Sigmoid colon (tissue), 7 donors: ENCODE results near the gene DHRS2. TPM values are rescaled to one million over a fixed set of nuclear protein-coding genes. Genes with fewer than 3 reads are reported as not detected.

Source experiments
- DNase-seq: peaks from one replicate; pipeline ENCODE4 v3.0.0-alpha.2; 2019
- H3K27ac ChIP-seq, 4 donors: fragments of 200-600 bp; sonication (generic); one replicate each; pipeline ENCODE4 v1.5.1; 2016 to 2019; ENCODE audit warnings: mild to moderate bottlenecking in 1 of 4
- H3K27me3 ChIP-seq, 3 donors: fragments of 200-600 bp; sonication (generic); one replicate each; pipeline ENCODE4 v1.5.1; 2019; ENCODE audit warnings: mild to moderate bottlenecking in 1 of 3
- H3K36me3 ChIP-seq, 4 donors: fragments of 200-600 bp; sonication (generic); one replicate each; pipeline ENCODE4 v1.5.1; 2016 to 2019
- H3K4me1 ChIP-seq, 4 donors: fragments of 200-600 bp; sonication (generic); one replicate each; pipeline ENCODE4 v1.5.1; 2017 to 2019
- H3K4me3 ChIP-seq, 4 donors: fragments of 200-600 bp; sonication (generic); one replicate each; pipeline ENCODE4 v1.5.1; 2017 to 2019; ENCODE audit warnings: mild to moderate bottlenecking in 2 of 4, moderate library complexity in 1 of 4
- H3K9me3 ChIP-seq, 4 donors: fragments of 200-600 bp in 3 of 4; sonication (generic) in 3 of 4; one replicate each; pipeline versions ENCODE4 v1.5.1 to v1.6.1; 2013 to 2019
- CTCF ChIP-seq, 4 experiments: fragments of 450-650 bp in 3 of 4; fragments of 200-600 bp in 1 of 4; IDR thresholded peaks; one replicate each; pipeline ENCODE4 v1.5.1; 2016 to 2019; ENCODE audit warnings: antibody characterized with exemption in 4 of 4, mild to moderate bottlenecking in 3 of 4, moderate library complexity in 2 of 4
- EP300 ChIP-seq, 4 donors: sonication (generic); formaldehyde crosslinking; IDR thresholded peaks; one replicate each; pipeline ENCODE4 v1.6.1; 2017; ENCODE audit warnings: antibody characterized with exemption in 4 of 4
- POLR2A ChIP-seq, 2 donors: fragments of 450-650 bp; IDR thresholded peaks; one replicate each; pipeline ENCODE4 v1.6.1; 2016; ENCODE audit warnings: antibody characterized with exemption in 2 of 2, mild to moderate bottlenecking in 2 of 2, moderate library complexity in 2 of 2
- POLR2AphosphoS5 ChIP-seq, 4 donors: sonication (generic); formaldehyde crosslinking; IDR thresholded peaks; one replicate each; pipeline ENCODE4 v1.6.1; 2017; ENCODE audit warnings: antibody characterized with exemption in 4 of 4
- WGBS, 2 donors: extraction: QIAGEN DNeasy Blood & Tissue Kit; methylation state at CpG; one replicate each; pipeline ENCODE4 v1.1.7; 2013; 5-methylcytosine and 5-hydroxymethylcytosine counted together
- intact Hi-C: fragments of 100-400 bp; cut with DNase I; formaldehyde crosslinking; loops from one replicate; pipeline ENCODE4 v1.15.1; 2023
- polyA plus RNA-seq, 3 donors: library from polyadenylated mRNA; stranded (reverse); fragments of 200-250 nt; gene quantifications; one replicate each; pipeline ENCODE4 v1.2.3, GENCODE V29; 2013
- total RNA-seq, 4 donors: library from RNA; depleted of rRNA; stranded (reverse); fragments of >200 nt; gene quantifications; one replicate each; pipeline ENCODE4 v1.1.0, GENCODE V29; 2016
- donor health status: healthy with polysubstance abuse.
- donor health status: Bipolar disorder and iron deficiency.
- donor health status: healthy.

The DHRS2 gene
- total and polyA plus RNA-seq, 7 donors, result 0.54 TPM; not detected in 6

GRCh38 chr14:23660290-23661226 lies 24.4 kb downstream of the DHRS2 start:
- Histone ChIP-seq H3K27ac (no peak overlapping the region), H3K9me3 (no peaks in the 10 kb centered on the region), H3K27me3 (no peaks in the 10 kb centered on the region), H3K36me3 (no peaks in the 10 kb centered on the region), H3K4me1 (peaks cover 0 to 13% (median 2%) of the 10 kb centered on the region in 4 donors), H3K4me3 (no peak overlapping the region)
- WGBS, 2 donors, result 78 to 83% methylated on average over 11 of the region's 11 CpGs
- TF ChIP-seq EP300 (IDR thresholded peaks at IDR 0.05) (no peak), CTCF (IDR thresholded peaks at IDR 0.05) (no peak), POLR2A (IDR thresholded peaks at IDR 0.05) (no peak), POLR2AphosphoS5 (IDR thresholded peaks at IDR 0.05) (no peak)
- no peak for DNase-seq
- intact Hi-C loops, result no loop called here

GRCh38 chr14:23661542-23661941 lies 25.4 kb downstream of the DHRS2 start:
- H3K27me3 ChIP-seq, result no peaks in the 10 kb centered on the region
- 79 to 80% methylated on average over 5 of the region's 5 CpGs for WGBS, 2 donors
- peaks cover 0 to 16% (median 3%) of the 10 kb centered on the region in 4 donors for H3K4me1 ChIP-seq
- no peak for TF ChIP-seq POLR2A (IDR thresholded peaks at IDR 0.05)
- intact Hi-C loops, result no loop called here
- no peak overlapping the region for H3K27ac ChIP-seq
- no peaks in the 10 kb centered on the region for H3K36me3 ChIP-seq
- no peaks in the 10 kb centered on the region for H3K9me3 ChIP-seq
- no peak overlapping the region for H3K4me3 ChIP-seq
- no peak for DNase-seq

DNA sequence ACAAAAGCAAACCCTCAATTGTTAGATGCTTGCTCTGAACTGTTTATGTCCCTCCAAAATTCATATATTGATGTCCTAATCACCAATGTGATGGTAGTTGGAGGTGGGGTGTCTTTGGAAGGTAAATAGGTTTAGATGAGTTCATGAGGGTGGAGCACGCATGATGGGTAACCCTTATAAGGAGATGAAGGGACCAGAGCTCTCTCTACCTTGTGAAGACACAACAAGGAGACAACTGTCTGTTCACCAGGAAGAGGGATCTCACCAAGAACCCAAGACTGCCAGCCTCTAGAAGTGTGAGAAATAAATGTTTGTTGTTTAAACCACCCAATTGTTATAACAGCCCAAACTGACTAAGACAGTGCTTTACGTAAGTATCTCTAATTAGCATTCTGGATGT lies 27.0 kb downstream of the DHRS2 start:
- intact Hi-C loops, result no loop called here
- no peak for DNase-seq
- no peaks in the 10 kb centered on the region for H3K36me3 ChIP-seq

DNA sequence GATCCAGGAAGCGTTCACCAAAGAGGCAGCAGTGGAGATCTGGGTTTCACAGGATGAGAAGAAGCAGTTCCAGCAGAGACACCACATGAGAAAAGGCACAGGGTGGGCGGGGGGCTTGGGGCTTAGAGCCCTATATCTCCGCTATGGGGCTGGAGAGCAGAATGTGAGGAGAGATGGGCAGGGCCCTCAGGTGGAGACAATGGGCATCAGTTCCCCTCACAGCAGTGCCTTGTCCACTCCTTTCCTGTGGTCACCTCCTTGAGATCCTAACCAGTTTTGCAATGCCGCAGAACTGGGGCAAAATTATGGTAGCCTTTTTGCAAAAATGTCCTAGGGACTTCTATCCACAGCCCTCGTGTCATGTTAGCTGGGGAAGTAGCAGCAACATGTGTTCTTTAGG lies 27.5 kb downstream of the DHRS2 start:
- no peak overlapping the region for H3K27ac ChIP-seq
- H3K9me3 ChIP-seq, result no peaks in the 10 kb centered on the region
- intact Hi-C loops, result no loop called here
- peaks cover 0 to 16% (median 3%) of the 10 kb centered on the region in 4 donors for H3K4me1 ChIP-seq
- DNase-seq, result no peak
- 73 to 83% methylated on average over 5 of the region's 5 CpGs for WGBS, 2 donors
- no peak overlapping the region for H3K4me3 ChIP-seq
- no peak for TF ChIP-seq CTCF (IDR thresholded peaks at IDR 0.05)
- no peaks in the 10 kb centered on the region for H3K27me3 ChIP-seq
- H3K36me3 ChIP-seq, result no peaks in the 10 kb centered on the region

More for the DNA sequence above, 27.0 kb downstream of the DHRS2 start:
- Histone ChIP-seq H3K9me3 (no peaks in the 10 kb centered on the region), H3K27me3 (no peaks in the 10 kb centered on the region), H3K4me3 (no peak overlapping the region), H3K4me1 (peaks cover 0 to 16% (median 3%) of the 10 kb centered on the region in 4 donors), H3K27ac (no peak overlapping the region)
- TF ChIP-seq POLR2A (IDR thresholded peaks at IDR 0.05) (no peak), POLR2AphosphoS5 (IDR thresholded peaks at IDR 0.05) (no peak), EP300 (IDR thresholded peaks at IDR 0.05) (no peak), CTCF (IDR thresholded peaks at IDR 0.05) (no peak)
- 93 to 95% methylated on average over 2 of the region's 2 CpGs for WGBS, 2 donors

DNA sequence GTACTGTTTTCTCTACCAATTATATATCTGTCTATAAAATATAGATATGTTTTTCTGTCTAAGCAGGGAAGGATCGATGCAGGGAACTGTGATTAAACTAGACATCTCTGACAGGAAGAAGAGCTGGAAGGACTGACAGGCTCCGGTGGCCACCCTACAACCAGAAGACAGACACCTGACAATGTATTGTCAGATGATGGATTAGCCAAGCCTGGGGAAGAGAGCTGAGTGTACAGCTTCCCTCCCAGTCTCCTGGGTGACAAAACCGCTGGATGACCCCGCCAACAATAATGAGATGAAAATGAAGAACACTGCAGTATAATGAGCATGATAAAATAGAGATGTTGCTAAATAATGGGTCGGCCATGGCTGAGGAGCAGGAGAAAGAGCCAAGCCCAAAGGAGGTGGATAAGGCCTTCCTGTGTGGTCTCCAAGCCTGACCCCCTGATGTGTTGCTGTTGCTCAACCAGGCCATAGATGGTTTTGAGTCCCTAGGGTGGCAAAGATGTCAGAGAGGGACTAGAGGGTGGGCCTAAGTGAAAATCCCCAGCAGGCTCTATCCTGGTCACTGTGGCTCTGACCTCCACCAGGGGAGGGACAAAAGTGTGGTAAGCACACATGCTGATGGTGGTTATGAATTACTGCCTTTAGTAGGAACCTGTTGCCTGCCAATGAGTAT lies 28.2 kb downstream of the DHRS2 start:
- Histone ChIP-seq H3K27me3 (no peaks in the 10 kb centered on the region), H3K9me3 (no peaks in the 10 kb centered on the region), H3K27ac (no peak overlapping the region), H3K4me1 (peaks cover 0 to 16% (median 3%) of the 10 kb centered on the region in 4 donors), H3K36me3 (no peaks in the 10 kb centered on the region), H3K4me3 (no peak overlapping the region)
- 86 to 93% methylated on average over 5 of the region's 5 CpGs for WGBS, 2 donors
- intact Hi-C loops, result no loop called here
- no peak for DNase-seq
- TF ChIP-seq POLR2AphosphoS5 (IDR thresholded peaks at IDR 0.05) (no peak), POLR2A (IDR thresholded peaks at IDR 0.05) (no peak), EP300 (IDR thresholded peaks at IDR 0.05) (no peak), CTCF (IDR thresholded peaks at IDR 0.05) (no peak)
